BE2C (cell line): ENCODE results near the gene DICER1.

Experiments used
- DNase-seq: peaks from one replicate; pipeline ENCODE4 v3.0.0-alpha.2; 2020
- H3K27me3 ChIP-seq: fragments of 250-450 bp; sonication (Bioruptor Pico); 2 replicates; pipeline ENCODE4 v1.5.1; 2020; ENCODE audit warnings: mild to moderate bottlenecking
- H3K36me3 ChIP-seq: fragments of 250-450 bp; sonication (Bioruptor Pico); 2 replicates; pipeline ENCODE4 v1.5.1; 2020; ENCODE audit warnings: mild to moderate bottlenecking
- H3K4me1 ChIP-seq: fragments of 250-450 bp; sonication (Bioruptor Pico); 2 replicates; pipeline ENCODE4 v1.5.1; 2020
- H3K4me3 ChIP-seq: 2 replicates; pipeline ENCODE4 v1.5.1; 2011; ENCODE audit warnings: low read depth, low read length
- H3K9me3 ChIP-seq: fragments of 250-450 bp; sonication (Bioruptor Pico); 2 replicates; pipeline ENCODE4 v1.5.1; 2020
- CTCF ChIP-seq: IDR thresholded peaks from 2 replicates; pipeline ENCODE4 v1.5.1; 2012; ENCODE audit warnings: mild to moderate bottlenecking, low read depth, low read length

Gene DICER1

GRCh38 chr14:95149441-95149840 lies 7.9 kb downstream of the DICER1 start:
- Histone ChIP-seq H3K4me3 (no peak overlapping the region), H3K36me3 (peaks cover 10% of the 10 kb centered on the region), H3K4me1 (no peaks in the 10 kb centered on the region), H3K27me3 (no peaks in the 10 kb centered on the region), H3K9me3 (peaks cover 6% of the 10 kb centered on the region)
- no peak for TF ChIP-seq CTCF
- DNase-seq = no peak

GRCh38 chr14:95147597-95147996 lies 9.7 kb downstream of the DICER1 start:
- TF ChIP-seq CTCF = no peak
- Histone ChIP-seq H3K36me3 (peaks cover 11% of the 10 kb centered on the region), H3K9me3 (peaks cover 6% of the 10 kb centered on the region), H3K27me3 (no peaks in the 10 kb centered on the region), H3K4me1 (no peaks in the 10 kb centered on the region; the same call in 1 of the 2 replicates), H3K4me3 (no peak overlapping the region)
- DNase-seq = no peak

GRCh38 chr14:95146079-95146771 lies 11.1 kb downstream of the DICER1 start:
- no peak for DNase-seq
- no peaks in the 10 kb centered on the region for H3K27me3 ChIP-seq
- H3K4me3 ChIP-seq = no peak overlapping the region
- H3K4me1 ChIP-seq = no peaks in the 10 kb centered on the region; the same call in 1 of the 2 replicates
- H3K9me3 ChIP-seq = peaks cover 6% of the 10 kb centered on the region
- no peak for TF ChIP-seq CTCF
- peaks cover 14% of the 10 kb centered on the region for H3K36me3 ChIP-seq

- TF ChIP-seq CTCF = no peak
- H3K4me3 ChIP-seq = no peak overlapping the region
- H3K27me3 ChIP-seq = no peaks in the 10 kb centered on the region
- DNase-seq = no peak
- peaks cover 14% of the 10 kb centered on the region for H3K36me3 ChIP-seq
- peaks cover 6% of the 10 kb centered on the region for H3K9me3 ChIP-seq
- H3K4me1 ChIP-seq = no peaks in the 10 kb centered on the region; the same call in 1 of the 2 replicates
Measured at GRCh38 chr14:95144849-95145248, 12.5 kb downstream of the DICER1 start.

GRCh38 chr14:95143808-95144620 lies 13.3 kb downstream of the DICER1 start:
- Histone ChIP-seq H3K36me3 (peaks cover 14% of the 10 kb centered on the region), H3K27me3 (no peaks in the 10 kb centered on the region), H3K4me1 (no peaks in the 10 kb centered on the region; the same call in 1 of the 2 replicates), H3K4me3 (no peak overlapping the region), H3K9me3 (peaks cover 6% of the 10 kb centered on the region)
- no peak for DNase-seq
- no peak for TF ChIP-seq CTCF

- no peak overlapping the region for H3K4me3 ChIP-seq
- no peaks in the 10 kb centered on the region; the same call in 1 of the 2 replicates for H3K4me1 ChIP-seq
- H3K36me3 ChIP-seq = peaks cover 14% of the 10 kb centered on the region
- H3K9me3 ChIP-seq = peaks cover 2% of the 10 kb centered on the region
- no peak for TF ChIP-seq CTCF
- DNase-seq = no peak
- no peaks in the 10 kb centered on the region for H3K27me3 ChIP-seq
Measured at GRCh38 chr14:95142208-95142607, 15.1 kb downstream of the DICER1 start.
